GM23248 (cell line): ENCODE data around the gene RSPH1. TPM values are rescaled to one million over a fixed set of nuclear protein-coding genes. Genes with fewer than 3 reads are reported as not detected.

ENCODE experiments used
- DNase-seq: peaks from one replicate; pipeline ENCODE4 v3.0.0-alpha.2; 2015
- H2AFZ ChIP-seq: fragments of 200-600 bp; sonication (generic); 2 replicates; pipeline ENCODE4 v1.6.1; 2016; ENCODE audit warnings: antibody characterized with exemption
- H3F3A ChIP-seq: fragments of 200-600 bp; sonication (generic); 2 replicates; pipeline ENCODE4 v1.6.1; 2016; ENCODE audit warnings: mild to moderate bottlenecking, antibody characterized with exemption, mixed run types; ENCODE audit not compliant: insufficient read depth
- H3K27ac ChIP-seq: fragments of 200-600 bp; sonication (generic); 2 replicates; pipeline ENCODE4 v1.5.1; 2016; ENCODE audit warnings: mild to moderate bottlenecking
- H3K27me3 ChIP-seq: fragments of 200-600 bp; sonication (generic); replicated peaks from 2 replicates; pipeline ENCODE4 v1.6.1; 2016; ENCODE audit warnings: mild to moderate bottlenecking; ENCODE audit not compliant: insufficient read depth
- H3K36me3 ChIP-seq: fragments of 200-600 bp; sonication (generic); 2 replicates; pipeline ENCODE4 v1.6.1; 2016; ENCODE audit warnings: low read depth, mild to moderate bottlenecking
- H3K4me1 ChIP-seq: fragments of 200-600 bp; sonication (generic); 2 replicates; pipeline ENCODE4 v1.6.1; 2016; ENCODE audit warnings: mild to moderate bottlenecking; ENCODE audit not compliant: insufficient read depth
- H3K4me2 ChIP-seq: fragments of 200-600 bp; sonication (generic); one replicate; pipeline ENCODE4 v1.6.1; 2016; ENCODE audit warnings: mild to moderate bottlenecking; ENCODE audit not compliant: unreplicated experiment
- H3K4me3 ChIP-seq: fragments of 200-600 bp; sonication (generic); 2 replicates; pipeline ENCODE4 v1.5.1; 2016; ENCODE audit warnings: mild to moderate bottlenecking
- H3K79me2 ChIP-seq: fragments of 200-600 bp; sonication (generic); 2 replicates; pipeline ENCODE4 v1.6.1; 2016; ENCODE audit warnings: mild to moderate bottlenecking; ENCODE audit not compliant: insufficient read depth
- H3K9ac ChIP-seq: fragments of 200-600 bp; sonication (generic); 2 replicates; pipeline ENCODE4 v1.6.1; 2016; ENCODE audit warnings: mild to moderate bottlenecking
- H3K9me2 ChIP-seq: fragments of 200-600 bp; sonication (generic); 2 replicates; pipeline ENCODE4 v1.6.1; 2016; ENCODE audit warnings: mixed run types, mild to moderate bottlenecking, moderate library complexity; ENCODE audit not compliant: insufficient read depth
- H3K9me3 ChIP-seq: fragments of 200-600 bp; sonication (generic); one replicate; pipeline ENCODE4 v1.6.1; 2017; ENCODE audit warnings: low read depth
- H4K20me1 ChIP-seq: fragments of 200-600 bp; sonication (generic); 2 replicates; pipeline ENCODE4 v1.6.0; 2016; ENCODE audit not compliant: insufficient read depth
- EZH2 ChIP-seq: fragments of 200-600 bp; sonication (generic); IDR thresholded peaks from 2 replicates; pipeline ENCODE4 v1.6.1; 2018; ENCODE audit warnings: antibody characterized with exemption, mild to moderate bottlenecking; ENCODE audit not compliant: insufficient read depth, poor library complexity, severe bottlenecking
- EZH2phosphoT487 ChIP-seq: fragments of 200-600 bp; sonication (generic); IDR thresholded peaks from 2 replicates; pipeline ENCODE4 v1.6.1; 2018; ENCODE audit warnings: antibody characterized with exemption, moderate library complexity, mild to moderate bottlenecking, low read depth; ENCODE audit not compliant: insufficient read depth
- WGBS, 2 experiments: methylation state at CpG; one replicate each; pipeline ENCODE4 v1.1.6; 2015 to 2017; ENCODE audit warnings: low lambda C conversion rate in 2 of 2, low coverage in 1 of 2; ENCODE audit errors: missing lambda C conversion rate in 2 of 2; 5-methylcytosine and 5-hydroxymethylcytosine counted together
- in situ Hi-C: fragments of 300-500 bp; cut with MboI; formaldehyde crosslinking; loops from 2 replicates; pipeline ENCODE4 v1.15.0; 2020
- polyA plus RNA-seq: library from polyadenylated mRNA; unstranded; fragments of >200 nt; fragmentation: Nextera tagmentation; extraction: Ambion mirVana; gene quantifications from 2 replicates; pipeline ENCODE4 v1.2.1, GENCODE V29; 2016
- total RNA-seq: library from RNA; depleted of rRNA; stranded (reverse); fragments of >200 nt; shearing (Covaris generic); gene quantifications from 2 replicates; pipeline ENCODE4 v1.2.3, GENCODE V29; 2014

Gene RSPH1
- total and polyA plus RNA-seq, 2 experiments from 2014 or later: 0.32 TPM; not detected in 1

GRCh38 chr21:42465803-42466127 is 30.3 kb downstream of the RSPH1 start:
- no peaks in the 10 kb centered on the region for H3K4me1 ChIP-seq
- H3K9me3 ChIP-seq: no peaks in the 10 kb centered on the region
- H3K27me3 ChIP-seq: peaks cover 8% of the 10 kb centered on the region; the same call in 1 of the 2 replicates
- H3K9ac ChIP-seq: no peak overlapping the region
- no peak for DNase-seq
- no peaks in the 10 kb centered on the region for H3K36me3 ChIP-seq
- no peak overlapping the region for H3K4me2 ChIP-seq
- no peak overlapping the region for H3K4me3 ChIP-seq
- H3F3A ChIP-seq: no peaks in the 10 kb centered on the region
- no peak overlapping the region for H3K27ac ChIP-seq
- no peak overlapping the region for H2AFZ ChIP-seq
- no peaks in the 10 kb centered on the region for H3K9me2 ChIP-seq
- TF ChIP-seq EZH2phosphoT487 (no peak), EZH2 (no peak)
- no peaks in the 10 kb centered on the region for H3K79me2 ChIP-seq
- WGBS, 2 experiments: 49 to 62% methylated on average over 3 of the region's 3 CpGs
- in situ Hi-C loops: no loop called here
- H4K20me1 ChIP-seq: no peaks in the 10 kb centered on the region

DNA sequence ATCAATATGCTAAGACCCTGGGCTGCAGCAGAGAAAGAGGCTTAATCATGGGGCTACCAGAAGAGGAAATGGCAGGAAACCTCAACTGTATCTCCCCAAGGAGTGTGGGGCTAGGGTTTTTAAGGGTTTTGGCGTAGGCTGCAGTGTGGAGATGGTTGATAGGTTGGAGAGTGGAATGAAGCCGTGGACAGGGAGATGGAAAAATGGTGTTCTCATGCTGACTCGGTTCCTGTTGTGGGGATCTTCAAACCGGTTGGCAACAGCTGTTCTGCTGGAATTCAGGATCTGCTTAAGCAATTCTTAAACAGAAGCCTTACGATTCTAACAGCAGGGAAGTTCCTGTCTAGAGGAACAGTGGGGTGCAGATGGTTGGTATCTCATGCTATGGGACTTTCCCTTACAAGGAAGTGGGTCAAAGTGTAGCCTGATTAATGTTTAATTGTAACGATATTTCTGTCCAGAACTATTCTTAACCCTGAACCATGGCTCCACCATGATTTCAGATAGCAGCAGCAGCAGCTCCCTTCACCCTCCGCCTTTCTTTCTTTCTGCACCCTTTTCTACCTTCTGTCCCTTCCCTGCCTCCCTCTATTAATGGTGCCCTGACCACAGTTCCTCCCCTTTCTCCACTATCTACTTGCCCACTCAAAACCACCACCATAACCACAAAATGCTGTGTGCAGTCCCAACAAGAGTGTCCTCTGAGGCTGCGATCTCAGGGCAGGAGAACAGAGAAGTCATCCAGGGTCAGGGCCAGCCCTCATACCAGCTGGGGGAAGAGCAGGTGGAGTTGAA is 30.8 kb downstream of the RSPH1 start:
- Histone ChIP-seq H2AFZ (no peak overlapping the region), H3K9ac (no peak overlapping the region), H3K4me1 (no peaks in the 10 kb centered on the region), H4K20me1 (no peaks in the 10 kb centered on the region), H3F3A (no peaks in the 10 kb centered on the region), H3K27me3 (peaks cover 8% of the 10 kb centered on the region; the same call in 1 of the 2 replicates), H3K9me3 (no peaks in the 10 kb centered on the region), H3K27ac (no peak overlapping the region), H3K4me3 (no peak overlapping the region), H3K9me2 (no peaks in the 10 kb centered on the region), H3K4me2 (no peak overlapping the region), H3K36me3 (no peaks in the 10 kb centered on the region), H3K79me2 (no peaks in the 10 kb centered on the region)
- in situ Hi-C loops: no loop called here
- WGBS, 2 experiments: 30 to 34% methylated on average over 8 of the region's 8 CpGs
- TF ChIP-seq EZH2phosphoT487 (no peak), EZH2 (no peak)
- DNase-seq: no peak

GRCh38 chr21:42463861-42464515 is 32.0 kb downstream of the RSPH1 start:
- Histone ChIP-seq H3K4me3 (no peak overlapping the region), H4K20me1 (no peaks in the 10 kb centered on the region), H3F3A (no peaks in the 10 kb centered on the region), H2AFZ (no peak overlapping the region), H3K27ac (no peak overlapping the region), H3K36me3 (no peaks in the 10 kb centered on the region), H3K27me3 (peaks cover 8% of the 10 kb centered on the region; the same call in 1 of the 2 replicates), H3K9me2 (no peaks in the 10 kb centered on the region), H3K9ac (no peak overlapping the region), H3K4me1 (no peaks in the 10 kb centered on the region), H3K4me2 (no peak overlapping the region), H3K9me3 (no peaks in the 10 kb centered on the region), H3K79me2 (no peaks in the 10 kb centered on the region)
- TF ChIP-seq EZH2: no peak
- TF ChIP-seq EZH2phosphoT487: no peak
- peak; percentile 16 for DNase-seq
- in situ Hi-C loops: no loop called here
- 58 to 59% methylated on average over 17 of the region's 17 CpGs for WGBS, 2 experiments

DNA sequence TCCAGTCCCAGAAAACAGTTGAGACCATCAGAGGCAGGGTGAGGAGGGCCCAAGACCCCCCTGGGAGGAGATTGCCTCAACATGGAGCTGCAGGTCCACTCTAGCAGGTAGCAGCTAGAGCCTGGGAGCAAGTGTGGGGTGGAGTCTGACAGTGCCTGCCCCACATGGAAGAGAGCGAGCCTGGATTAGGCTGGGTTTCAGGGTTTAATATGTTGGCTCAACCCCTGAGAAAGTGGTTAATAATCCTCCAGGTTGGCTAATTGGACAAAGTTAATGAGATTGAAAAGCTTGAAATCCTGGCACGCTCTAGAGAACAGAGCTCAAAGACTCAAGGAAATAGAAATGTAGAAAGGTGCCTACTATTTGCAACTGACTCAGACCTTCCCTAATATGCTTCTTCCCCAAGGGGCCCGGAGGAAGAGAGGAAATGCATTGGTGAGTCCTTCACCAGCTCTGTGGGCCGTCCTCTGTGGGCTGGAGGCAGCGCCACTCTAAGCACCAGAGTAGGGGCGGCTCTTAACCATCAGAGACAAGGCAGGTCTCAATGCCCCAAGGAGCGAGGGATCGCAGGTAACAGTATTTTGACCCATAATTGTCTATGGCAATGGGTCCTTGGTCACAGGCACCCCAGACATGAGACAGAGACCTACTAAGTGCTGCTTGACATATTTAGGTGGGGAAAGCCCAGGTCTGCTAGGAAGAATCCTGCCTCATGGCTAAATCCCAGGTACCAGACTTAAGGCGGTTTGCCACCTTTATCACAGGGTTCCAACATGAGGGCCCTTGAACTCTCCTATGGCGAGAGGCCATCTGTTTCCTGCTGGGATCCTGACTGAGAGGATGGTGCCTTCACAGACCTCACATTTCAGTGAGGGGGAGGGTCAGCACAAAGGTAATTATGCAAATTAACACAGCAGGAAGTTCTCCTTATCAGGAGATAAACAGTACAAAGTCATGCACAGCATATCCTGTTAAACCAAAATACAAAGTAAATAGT is 33.8 kb downstream of the RSPH1 start:
- no peak overlapping the region for H3K4me2 ChIP-seq
- H3K9me2 ChIP-seq: no peaks in the 10 kb centered on the region
- H3K36me3 ChIP-seq: no peaks in the 10 kb centered on the region
- no peak overlapping the region for H3K27ac ChIP-seq
- in situ Hi-C loops: no loop called here
- H3K27me3 ChIP-seq: no peaks in the 10 kb centered on the region
- no peaks in the 10 kb centered on the region for H3K9me3 ChIP-seq
- H3K4me1 ChIP-seq: no peaks in the 10 kb centered on the region
- no peaks in the 10 kb centered on the region for H3F3A ChIP-seq
- H3K4me3 ChIP-seq: no peak overlapping the region
- H4K20me1 ChIP-seq: no peaks in the 10 kb centered on the region
- no peak overlapping the region for H3K9ac ChIP-seq
- no peak overlapping the region for H2AFZ ChIP-seq
- H3K79me2 ChIP-seq: no peaks in the 10 kb centered on the region
- WGBS, 2 experiments: 63 to 65% methylated on average over 9 to 10 of the region's 10 CpGs
- TF ChIP-seq EZH2phosphoT487 (no peak), EZH2 (no peak)
- no peak for DNase-seq
